Aorta (tissue), 5 donors: ENCODE measurements around the gene CALHM4. TPM values are rescaled to one million over a fixed set of nuclear protein-coding genes. Genes with fewer than 3 reads are reported as not detected.
"Not testable (repeated sequence)": the region's sequence is repeated elsewhere in the genome, so short reads cannot be mapped to it uniquely, and the experiment has no call there.

Source experiments
- ATAC-seq: fragments of 200-7000 bp; cut with Tn5 transposase; one replicate; pipeline ENCODE4 v1.9.1; 2022; ENCODE audit warnings: moderate library complexity; ENCODE audit not compliant: low FRiP score
- DNase-seq, 2 donors: peaks; one replicate each; pipeline ENCODE4 v3.0.0-alpha.2; 2020
- H3K27ac ChIP-seq, 2 donors: one replicate each; pipeline ENCODE4 v1.5.1; 2013; ENCODE audit warnings: low read length in 2 of 2, mild to moderate bottlenecking in 2 of 2, moderate library complexity in 2 of 2, control low read depth in 1 of 2, inconsistent platforms in 1 of 2, low read depth in 1 of 2
- H3K27me3 ChIP-seq, 2 donors: one replicate each; pipeline ENCODE4 v1.6.1; 2013; ENCODE audit warnings: control low read depth in 1 of 2, low read length in 1 of 2, mild to moderate bottlenecking in 1 of 2, moderate library complexity in 1 of 2; ENCODE audit not compliant: insufficient read depth in 2 of 2, control insufficient read depth in 1 of 2
- H3K36me3 ChIP-seq, 2 donors: one replicate each; pipeline ENCODE4 v1.6.1; 2013; ENCODE audit warnings: control low read depth in 1 of 2, low read length in 1 of 2, mild to moderate bottlenecking in 1 of 2; ENCODE audit not compliant: insufficient read depth in 2 of 2, control insufficient read depth in 1 of 2
- H3K4me1 ChIP-seq, 2 donors: one replicate each; pipeline ENCODE4 v1.6.1; 2013; ENCODE audit warnings: low read length in 2 of 2, control low read depth in 1 of 2, mild to moderate bottlenecking in 1 of 2, moderate library complexity in 1 of 2; ENCODE audit not compliant: insufficient read depth in 2 of 2, control insufficient read depth in 1 of 2
- H3K4me3 ChIP-seq, 2 donors: one replicate each; pipeline ENCODE4 v1.5.1; 2013; ENCODE audit warnings: low read length in 2 of 2, control low read depth in 1 of 2, mild to moderate bottlenecking in 1 of 2
- H3K9me3 ChIP-seq: one replicate; pipeline ENCODE4 v1.6.1; 2013; ENCODE audit warnings: mild to moderate bottlenecking, low read length; ENCODE audit not compliant: control insufficient read depth
- WGBS, 2 donors: extraction: QIAGEN DNeasy Blood & Tissue Kit; methylation state at CpG; one replicate each; pipeline ENCODE4 v1.1.7; 2013; 5-methylcytosine and 5-hydroxymethylcytosine counted together
- intact Hi-C, 2 donors: fragments of 100-400 bp; cut with DNase I; formaldehyde crosslinking; loops; one replicate each; pipeline versions ENCODE4 v1.14.2 to v1.15.0; 2022
- polyA plus RNA-seq, 2 donors: library from polyadenylated mRNA; stranded (reverse); fragments of 200-250 nt; gene quantifications; one replicate each; pipeline ENCODE4 v1.2.3, GENCODE V29; 2013
- total RNA-seq, 2 donors: library from RNA; stranded (reverse); fragmentation: NEBNext Ultra II Directional; extraction: Animal tissue kit (Norgen Biotek cat#: 25700); gene quantifications; one replicate each; pipeline ENCODE4 v1.2.1, GENCODE V29; 2021
- donor health status: healthy with polysubstance abuse.
- donor health status: Bipolar disorder and iron deficiency.
- donor health status: DM: no; HTN: no; CAD: no.
- donor health status: DM: no; HTN: no; CAD: no.
- donor health status: DM: yes; HTN: yes; CAD: no.

The CALHM4 gene
- total and polyA plus RNA-seq, 4 donors: 0.26 TPM; not detected in 3

- H3K36me3 ChIP-seq, H3K27ac ChIP-seq, H3K4me3 ChIP-seq, ATAC-seq, intact Hi-C loops, H3K27me3 ChIP-seq, H3K9me3 ChIP-seq, H3K4me1 ChIP-seq, DNase-seq: not testable (repeated sequence)
- 70 to 81% methylated on average over 3 of the region's 3 CpGs for WGBS, 2 donors
Observed at GRCh38 chr6:116604868-116605267, 51.3 kb downstream of the CALHM4 start.

DNA sequence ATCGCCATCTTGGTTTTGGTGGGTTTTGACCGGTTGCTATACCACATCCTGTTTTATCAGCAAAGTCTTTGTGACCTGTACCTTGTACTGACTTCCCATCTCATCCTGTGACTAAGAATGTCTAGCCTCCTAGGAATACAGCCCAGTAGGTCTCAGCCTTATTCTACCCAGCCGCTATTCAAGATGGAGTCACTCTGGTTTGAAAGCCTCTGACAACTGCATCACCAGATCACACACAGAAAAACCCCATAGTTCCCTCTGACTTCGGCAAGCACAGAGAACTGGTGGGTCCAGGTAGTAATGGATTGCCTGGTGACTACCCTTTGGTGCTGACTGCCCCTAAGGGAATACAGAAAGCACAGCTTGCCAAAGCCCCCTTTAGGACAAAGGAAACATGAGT is 52.4 kb downstream of the CALHM4 start:
- Histone ChIP-seq H3K36me3 (peaks cover 2 to 7% of the 10 kb centered on the region in 2 donors), H3K4me1 (no peaks in the 10 kb centered on the region), H3K27ac (no peak overlapping the region), H3K27me3 (no peaks in the 10 kb centered on the region), H3K4me3 (no peak overlapping the region), H3K9me3 (no peaks in the 10 kb centered on the region)
- 97 to 98% methylated on average over 4 of the region's 4 CpGs for WGBS, 2 donors
- DNase-seq (no peak), ATAC-seq (no peak)
- intact Hi-C loops: no loop called here

Other genes starting within 250 kb of the CALHM4 start
- 10 to 100 TPM; 49.8 to 96.7 TPM for gene DSE, start 182.8 kb upstream of the CALHM4 start, total RNA-seq
- gene DSE, start 182.8 kb upstream of the CALHM4 start, polyA plus RNA-seq: 10 to 100 TPM in 1 of 2 donors, 1 to 10 TPM in 1; 8.5 to 15.9 TPM
- gene CALHM6, start 92.4 kb upstream of the CALHM4 start, total RNA-seq: 1 to 10 TPM; 1.8 to 5.7 TPM
- gene CALHM6, start 92.4 kb upstream of the CALHM4 start, polyA plus RNA-seq: 10 to 100 TPM in 1 of 2 donors, under 1 TPM in 1; 0.82 to 18.7 TPM
- gene CALHM5, start 42.1 kb upstream of the CALHM4 start, total RNA-seq: 10 to 100 TPM; 11.5 to 15.4 TPM
- gene CALHM5, start 42.1 kb upstream of the CALHM4 start, polyA plus RNA-seq: 1 to 10 TPM; 4.0 to 8.0 TPM
- under 1 TPM; 0.36 to 0.55 TPM for gene TRAPPC3L, start 8.1 kb upstream of the CALHM4 start, total RNA-seq
- gene TRAPPC3L, start 8.1 kb upstream of the CALHM4 start, polyA plus RNA-seq: 1 to 10 TPM in 1 of 2 donors, under 1 TPM in 1; 0.54 to 1.8 TPM
- gene RWDD1, start 17.8 kb downstream of the CALHM4 start, total RNA-seq: 10 to 100 TPM; 40.2 to 41.9 TPM
- 100 to 1,000 TPM in 1 of 2 donors, 10 to 100 TPM in 1; 74.7 to 111 TPM for gene RWDD1, start 17.8 kb downstream of the CALHM4 start, polyA plus RNA-seq
- gene RSPH4A, start 62.7 kb downstream of the CALHM4 start, total RNA-seq: under 1 TPM; 0.48 to 0.68 TPM
- gene RSPH4A, start 62.7 kb downstream of the CALHM4 start, polyA plus RNA-seq: under 1 TPM in 1 of 2 donors, not detected in 1; 0.51 TPM
- 10 to 100 TPM; 11.4 TPM for gene ZUP1, start 115.0 kb downstream of the CALHM4 start, total RNA-seq
- gene ZUP1, start 115.0 kb downstream of the CALHM4 start, polyA plus RNA-seq: 1 to 10 TPM; 4.6 to 7.1 TPM
- gene KPNA5, start 127.5 kb downstream of the CALHM4 start, total RNA-seq: 10 to 100 TPM; 18.9 to 21.7 TPM
- 1 to 10 TPM; 3.4 to 3.8 TPM for gene KPNA5, start 127.5 kb downstream of the CALHM4 start, polyA plus RNA-seq
- 1 to 10 TPM; 3.2 to 6.2 TPM for gene FAM162B, start 212.0 kb downstream of the CALHM4 start, total RNA-seq
- gene FAM162B, start 212.0 kb downstream of the CALHM4 start, polyA plus RNA-seq: under 1 TPM in 1 of 2 donors, not detected in 1; 0.88 TPM